HG02852 (cell line): ENCODE results near the gene PFKP.
A peak's percentile ranks its signal among the peaks of the same experiment; 100 is the strongest.

Experiments used
- ATAC-seq: cut with Tn5 transposase; IDR thresholded peaks from one replicate; pipeline ENCODE4 v1.9.1; 2021; ENCODE audit warnings: mild to moderate bottlenecking, moderate library complexity; ENCODE audit not compliant: unreplicated experiment

PFKP gene

DNA sequence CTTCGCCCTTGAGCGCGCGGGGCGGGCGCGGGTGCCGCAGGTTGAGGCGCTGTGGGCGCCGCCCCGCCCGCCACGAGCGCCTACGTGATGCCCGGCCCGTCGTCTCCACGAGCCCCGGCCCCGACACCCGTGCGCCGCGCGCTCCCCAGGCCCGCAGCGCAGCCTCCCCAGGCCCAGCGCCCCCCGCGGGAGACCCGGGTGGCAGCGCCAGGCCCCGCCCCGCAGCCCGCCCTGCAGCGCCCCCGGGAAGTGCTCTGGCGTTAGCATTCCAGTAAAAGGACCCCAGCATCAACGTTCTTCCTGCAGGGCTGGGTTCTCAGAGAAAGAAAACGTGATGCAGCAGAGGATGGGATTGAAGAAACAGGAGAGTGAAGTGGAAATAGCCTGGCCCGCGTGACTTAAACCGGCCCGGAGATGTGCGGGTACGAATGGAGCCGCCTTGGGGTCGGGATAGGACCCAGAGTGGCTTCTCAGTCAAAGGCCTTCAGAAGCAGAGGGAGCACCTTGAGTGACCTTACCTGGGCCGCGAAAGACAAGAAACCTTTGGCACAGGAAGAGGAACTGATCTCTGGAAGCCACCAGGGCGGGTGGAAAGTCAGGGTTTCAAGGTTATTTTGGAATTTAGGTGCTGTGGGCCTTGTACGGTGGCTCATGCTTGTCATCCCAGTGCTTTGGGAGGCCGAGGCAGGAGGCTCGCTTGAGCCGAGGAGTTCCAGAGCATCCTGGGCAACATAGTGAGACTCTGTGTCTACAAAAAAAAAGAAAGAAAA lies 1.8 kb downstream of the PFKP start:
- peak; percentile 27 for ATAC-seq

- no peak for ATAC-seq
Observed at GRCh38 chr10:3069876-3070275, 2.5 kb downstream of the PFKP start.

GRCh38 chr10:3071405-3072198 lies 4.3 kb downstream of the PFKP start:
- no peak for ATAC-seq

GRCh38 chr10:3072641-3073360 lies 5.5 kb downstream of the PFKP start:
- ATAC-seq = no peak

DNA sequence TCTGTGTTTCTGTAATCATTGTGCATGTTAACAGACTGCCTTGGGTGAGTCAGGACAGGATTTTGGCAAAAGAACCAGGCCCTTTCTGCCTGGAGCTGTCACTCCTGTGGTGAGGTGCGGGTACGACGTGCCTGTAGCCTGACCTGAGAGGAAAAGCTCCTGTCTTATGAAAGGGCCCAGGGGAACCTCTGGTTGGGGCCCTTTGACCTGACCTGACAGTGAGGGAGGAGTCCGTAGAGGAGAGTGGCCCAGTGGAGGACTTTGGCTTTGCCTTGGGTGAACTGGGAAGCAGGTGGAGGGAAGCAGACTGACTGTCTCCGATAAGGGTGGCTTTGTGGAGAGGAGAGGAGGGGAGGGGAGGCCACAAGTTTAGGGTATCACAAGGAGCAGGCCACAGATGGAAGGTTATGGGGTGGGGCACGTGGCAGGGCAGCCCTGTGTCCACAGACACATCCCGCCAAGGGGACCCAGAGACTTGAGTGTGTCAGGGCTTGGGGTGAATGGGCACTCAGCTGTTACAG lies 6.9 kb downstream of the PFKP start:
- ATAC-seq = no peak

DNA sequence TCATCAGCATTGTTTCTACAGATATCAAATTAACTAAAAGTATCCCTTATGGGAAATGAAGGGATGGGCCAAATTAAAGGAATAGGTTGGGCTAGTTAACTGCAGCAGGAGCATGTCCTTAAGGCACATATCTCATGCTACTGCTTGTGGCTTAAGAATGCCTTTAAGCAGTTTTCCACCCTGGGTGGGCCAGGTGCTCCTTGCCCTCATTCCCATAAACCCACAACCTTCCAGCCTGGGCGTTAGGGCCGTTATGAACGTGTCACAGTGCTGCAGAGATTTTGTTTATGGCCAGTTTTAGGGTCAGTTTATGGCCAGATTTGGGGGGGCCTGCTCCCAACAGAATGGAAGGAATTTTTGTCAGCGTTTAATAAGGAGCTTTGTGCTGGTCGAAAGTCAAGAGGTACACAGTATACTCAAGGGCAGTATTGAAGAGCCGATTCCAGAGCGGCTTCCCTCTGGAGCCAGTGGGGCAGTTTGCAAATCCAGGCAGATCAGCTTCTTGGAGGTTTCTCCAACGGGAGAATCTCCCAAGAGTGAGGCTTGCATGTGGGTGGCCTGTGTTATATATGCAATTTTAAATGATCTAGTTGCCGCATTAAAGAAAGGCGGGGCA lies 7.7 kb downstream of the PFKP start:
- no peak for ATAC-seq

DNA sequence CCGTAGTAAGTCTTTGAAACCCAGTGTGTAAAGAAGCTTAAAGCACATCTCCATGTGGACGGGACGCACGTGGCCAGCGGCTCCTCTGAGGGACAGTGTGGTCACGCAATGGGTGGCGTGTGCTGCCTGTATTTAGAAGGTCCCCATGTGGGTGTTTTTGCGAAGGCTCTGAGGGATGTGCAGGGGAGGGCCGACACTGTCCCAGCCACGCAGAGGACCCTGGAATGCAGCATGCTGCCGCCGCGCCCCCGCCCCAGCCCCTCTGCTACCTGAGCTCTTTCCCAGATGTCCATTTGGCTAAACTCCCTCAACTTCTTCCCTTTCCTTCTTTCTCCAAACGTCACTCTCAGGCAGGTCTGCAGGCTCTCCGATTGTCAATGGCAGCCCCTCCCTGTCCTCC lies 8.8 kb downstream of the PFKP start:
- no peak for ATAC-seq

- no peak for ATAC-seq
Observed at GRCh38 chr10:3077509-3077908, 10.2 kb downstream of the PFKP start.

- ATAC-seq = no peak
Observed at GRCh38 chr10:3077940-3078630, 10.7 kb downstream of the PFKP start.

DNA sequence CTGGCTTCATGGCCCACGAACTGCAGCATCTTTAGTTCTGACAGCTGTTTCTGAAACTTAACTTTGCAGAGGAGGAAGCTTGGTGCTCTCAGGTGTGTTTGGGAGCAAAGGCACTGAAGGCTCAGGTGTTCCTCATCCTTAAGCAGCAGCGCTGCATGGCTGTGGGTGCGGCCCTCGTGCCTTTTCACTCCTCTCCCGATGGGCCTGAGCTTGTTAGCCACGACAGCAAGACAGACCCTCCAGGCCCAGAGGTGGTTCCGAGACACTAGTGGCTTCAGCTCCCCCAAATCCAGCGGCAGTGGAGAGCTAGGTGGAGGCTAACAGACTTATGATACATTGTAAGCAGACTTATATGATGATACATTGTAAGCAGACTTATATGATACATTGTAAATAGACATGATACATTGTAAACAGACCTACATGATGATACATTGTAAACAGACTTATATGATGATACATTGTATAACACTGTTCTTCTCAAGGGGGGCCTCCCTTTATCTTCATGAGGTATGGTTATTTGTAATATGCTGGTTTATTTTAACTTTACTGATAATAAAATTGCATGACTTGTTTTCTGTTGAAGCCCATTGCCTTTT lies 14.1 kb downstream of the PFKP start:
- no peak for ATAC-seq

DNA sequence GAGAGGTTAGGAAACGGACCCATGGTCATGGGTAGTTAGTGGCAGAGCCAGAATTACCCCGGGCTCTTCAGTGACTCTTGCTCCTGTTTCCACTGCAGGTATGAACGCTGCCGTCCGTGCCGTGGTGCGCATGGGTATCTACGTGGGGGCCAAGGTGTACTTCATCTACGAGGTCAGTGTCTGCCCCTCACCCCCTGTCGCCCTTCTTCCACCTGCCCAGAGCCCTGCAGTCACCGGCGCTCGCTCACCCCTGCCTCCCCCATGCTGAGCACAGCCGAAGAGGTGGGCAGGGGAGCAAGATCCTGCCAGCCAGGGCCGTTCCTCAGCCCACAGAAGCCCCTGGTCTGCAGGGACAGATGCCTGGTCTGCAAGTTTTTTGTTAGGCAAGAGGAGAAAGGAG lies 14.9 kb downstream of the PFKP start:
- no peak for ATAC-seq

GRCh38 chr10:3085785-3086567 lies 18.6 kb downstream of the PFKP start:
- ATAC-seq = no peak

GRCh38 chr10:3090388-3090787 lies 23.0 kb downstream of the PFKP start:
- ATAC-seq = no peak

- no peak for ATAC-seq
Observed at GRCh38 chr10:3090914-3091787, 23.8 kb downstream of the PFKP start.

GRCh38 chr10:3091921-3092320 lies 24.6 kb downstream of the PFKP start:
- ATAC-seq = no peak

DNA sequence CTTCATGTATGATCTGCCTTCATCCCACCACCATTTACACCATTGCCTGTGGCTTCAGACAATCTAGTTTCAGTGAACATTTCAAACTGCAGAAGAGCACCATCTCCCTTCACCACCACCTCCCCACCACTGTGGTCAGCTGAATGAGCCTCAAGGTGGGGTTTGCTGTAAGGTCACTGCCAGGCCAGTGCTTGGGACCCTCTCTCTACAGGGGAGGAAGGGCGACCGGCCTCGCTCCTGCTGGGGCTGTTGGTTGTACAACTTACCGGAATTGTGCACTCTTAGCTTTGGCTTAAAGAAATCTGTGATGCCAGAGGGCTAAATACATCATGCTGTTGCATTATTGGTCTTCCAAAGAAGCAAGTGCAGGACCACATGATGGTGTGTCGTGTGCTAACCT lies 26.6 kb downstream of the PFKP start:
- ATAC-seq = no peak

DNA sequence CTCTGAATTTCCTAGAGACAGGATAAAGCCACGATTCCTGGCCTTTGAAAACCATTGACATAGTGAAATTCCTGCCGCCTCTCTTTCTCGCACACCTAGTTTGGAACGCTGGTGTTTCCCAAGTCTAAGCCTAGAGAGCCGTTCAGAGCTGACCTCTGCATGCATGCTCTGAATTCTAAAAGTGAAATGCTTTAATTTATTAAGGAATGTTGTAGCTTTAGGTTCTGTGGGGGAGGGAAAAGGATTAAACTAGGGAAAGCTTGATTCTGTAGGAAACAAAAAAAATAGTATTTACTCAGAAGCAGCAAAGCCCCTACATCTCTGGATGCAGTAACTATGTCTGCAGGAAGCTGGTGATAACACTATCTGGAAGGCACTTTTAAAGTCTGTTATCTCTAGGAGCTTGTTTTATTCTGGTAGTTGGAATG lies 27.3 kb downstream of the PFKP start:
- ATAC-seq = no peak
